HG03469 (cell line): ENCODE data around the gene PDE4D.
"Not testable (repeated sequence)": the region's sequence is repeated elsewhere in the genome, so short reads cannot be mapped to it uniquely, and the experiment has no call there.

Experiments used
- ATAC-seq: cut with Tn5 transposase; IDR thresholded peaks from one replicate; pipeline ENCODE4 v1.9.1; 2021; ENCODE audit warnings: mild to moderate bottlenecking, moderate library complexity, moderate number of reproducible peaks; ENCODE audit not compliant: unreplicated experiment

PDE4D gene

GRCh38 chr5:59449905-59450644, 443.5 kb downstream of the PDE4D start:
- no peak for ATAC-seq

DNA sequence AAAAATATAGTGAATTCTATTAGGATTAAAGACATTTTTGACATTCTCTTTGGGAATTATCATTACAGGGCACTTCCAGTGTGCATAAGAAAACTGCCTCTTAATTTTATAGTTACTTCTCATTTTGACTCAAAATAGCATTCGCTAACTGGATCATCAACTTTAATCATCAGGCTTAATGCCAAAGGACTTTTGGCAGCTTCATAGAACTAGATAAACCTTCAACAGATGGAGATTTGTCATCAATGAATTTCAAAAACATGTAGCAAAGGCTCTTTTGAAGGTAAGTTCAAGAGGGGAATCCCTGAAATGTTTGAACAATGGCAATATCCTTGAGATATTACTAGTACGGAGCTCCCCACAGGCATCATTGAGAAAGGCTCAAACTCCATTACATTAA, 447.2 kb downstream of the PDE4D start:
- no peak for ATAC-seq

GRCh38 chr5:59445741-59446140, 447.8 kb downstream of the PDE4D start:
- ATAC-seq, result no peak

- ATAC-seq, result no peak
Measured at GRCh38 chr5:59439303-59439702, 454.2 kb downstream of the PDE4D start.

DNA sequence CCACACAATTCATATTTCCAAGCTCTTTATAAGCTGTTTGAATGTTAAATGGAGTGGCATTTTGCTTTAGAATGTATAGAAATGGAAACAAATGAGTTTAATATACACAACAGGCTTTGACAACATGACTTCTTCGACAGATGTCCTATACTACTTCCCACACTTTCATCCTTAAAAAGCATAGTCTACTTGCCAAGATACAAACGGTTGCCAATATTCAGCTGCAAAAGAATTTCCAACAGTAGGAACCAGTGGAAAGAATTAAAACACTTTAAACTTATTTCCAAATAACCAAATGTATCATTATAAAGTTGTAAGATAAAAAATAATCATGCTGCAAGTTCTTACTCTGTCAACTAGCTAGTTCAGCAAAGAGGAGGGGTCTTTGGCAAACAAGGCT, 456.4 kb downstream of the PDE4D start:
- ATAC-seq, result no peak

DNA sequence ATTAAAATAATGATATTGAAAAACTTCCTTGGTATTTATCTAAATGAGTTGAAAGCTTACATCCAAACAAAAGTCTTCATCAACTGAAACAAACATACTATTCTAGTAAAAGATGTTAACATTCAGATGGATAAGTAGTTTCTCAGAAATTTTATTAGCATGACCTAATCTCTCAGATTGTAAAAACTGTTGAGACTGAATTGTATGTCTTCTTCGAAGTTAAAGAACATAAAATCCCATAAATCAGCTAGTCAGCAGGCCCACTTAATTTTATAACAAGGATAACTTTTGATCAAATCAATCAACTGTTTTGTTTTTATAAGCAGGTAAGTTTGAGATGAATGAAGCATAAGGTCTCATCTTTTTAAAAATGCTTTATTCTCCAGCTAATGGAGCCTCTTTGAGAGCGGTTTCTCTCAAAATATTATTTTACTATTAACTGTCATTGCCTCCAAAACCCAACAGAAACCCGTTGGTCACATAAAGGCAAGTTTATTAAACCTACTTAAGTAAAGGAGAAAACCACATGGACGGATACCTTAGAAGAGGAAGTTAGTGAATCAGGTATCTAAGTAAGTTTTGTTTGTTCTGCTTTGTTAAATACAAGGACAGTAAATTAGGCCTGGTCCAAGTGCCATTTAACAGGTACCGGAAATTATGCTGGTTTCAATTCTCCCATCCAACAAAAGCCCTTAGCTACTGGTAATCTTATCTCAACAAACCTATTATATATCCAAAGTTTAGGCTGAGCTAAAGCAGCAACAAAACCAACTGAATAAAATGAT, 457.0 kb downstream of the PDE4D start:
- ATAC-seq, result no peak

DNA sequence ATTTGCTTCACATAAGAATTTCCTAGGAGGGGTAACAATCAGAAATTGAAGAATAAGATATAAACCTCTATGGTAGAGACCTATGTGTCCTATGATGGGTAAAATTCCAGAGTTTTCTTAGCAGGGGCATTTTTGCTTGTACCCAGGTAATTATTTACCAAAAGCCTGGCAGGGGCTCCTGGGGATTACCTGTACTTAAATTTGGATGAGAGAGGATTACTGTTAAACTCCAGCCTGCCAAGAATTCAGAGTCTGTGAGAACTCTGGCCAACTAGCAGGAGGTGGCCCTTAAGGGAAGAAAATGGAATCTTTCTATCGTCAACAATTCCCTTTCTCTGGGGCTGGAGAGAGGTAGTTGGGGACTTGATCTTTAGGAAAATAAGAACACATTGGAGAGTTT, 460.4 kb downstream of the PDE4D start:
- ATAC-seq, result no peak

DNA sequence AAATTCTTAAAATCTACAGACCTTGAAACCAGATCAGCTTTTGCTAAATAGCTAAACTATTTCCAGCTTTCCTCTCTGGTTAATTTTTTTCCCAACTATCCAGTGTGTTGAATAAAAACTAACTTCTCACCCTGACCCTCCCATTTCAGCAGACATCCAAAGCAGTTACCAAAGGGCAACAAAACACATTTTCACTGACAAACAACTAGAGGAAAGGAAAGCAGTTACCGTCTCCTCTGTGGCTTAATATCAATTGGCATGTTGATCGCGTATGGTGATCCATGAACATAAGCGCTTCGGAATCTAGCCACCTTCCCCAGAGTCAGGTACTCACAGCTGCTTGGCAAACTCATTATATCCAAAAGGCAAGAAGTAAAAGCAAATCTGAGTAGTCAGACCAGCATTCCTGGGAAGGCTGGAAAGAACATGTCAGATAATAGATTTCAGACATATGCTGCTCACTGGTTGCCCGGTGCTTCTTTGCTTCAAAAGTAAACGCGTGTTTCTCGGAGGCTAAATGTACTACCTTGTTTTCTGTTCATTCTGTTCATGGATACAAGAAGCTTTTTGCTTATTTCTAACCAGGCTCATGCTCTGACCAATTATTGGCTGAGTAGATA, 463.4 kb downstream of the PDE4D start:
- no peak for ATAC-seq

DNA sequence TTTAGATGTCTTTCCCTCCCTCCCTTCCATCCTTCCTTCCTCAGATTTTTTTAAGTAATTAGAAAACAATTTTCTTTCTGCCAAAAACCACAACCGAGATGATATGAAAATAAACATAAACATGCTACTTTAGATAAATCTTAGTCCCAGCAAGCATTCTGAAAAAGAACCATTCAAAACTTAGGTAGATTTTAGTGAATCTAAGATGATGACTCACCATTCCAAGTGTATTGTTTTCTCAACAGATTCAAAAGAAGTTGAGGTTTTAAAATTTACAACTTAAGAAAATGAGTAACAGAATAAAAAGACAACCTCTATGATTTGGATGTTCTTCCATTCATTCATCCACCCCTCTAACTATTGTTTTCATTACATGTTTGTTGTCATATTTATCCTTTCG, 465.1 kb downstream of the PDE4D start:
- ATAC-seq, result no peak

DNA sequence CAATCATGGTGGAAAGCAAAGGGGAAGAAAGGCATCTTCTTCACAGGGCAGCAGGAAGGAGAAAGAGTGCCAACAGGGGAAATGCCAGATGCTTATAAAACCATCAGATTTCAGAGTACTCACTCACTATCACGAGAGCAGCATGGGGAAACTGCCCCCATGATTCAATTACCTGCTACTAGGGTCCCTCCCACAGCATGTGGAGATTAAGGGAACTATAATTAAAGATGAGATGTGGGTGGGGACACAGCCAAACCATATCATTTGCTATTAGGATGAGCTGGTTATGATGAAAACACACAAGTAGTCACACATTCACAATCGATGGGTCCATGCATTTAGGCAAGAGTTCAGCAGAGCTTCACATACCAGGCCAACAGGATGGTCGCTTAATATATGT, 469.0 kb downstream of the PDE4D start:
- no peak for ATAC-seq

GRCh38 chr5:59423021-59423420, 470.5 kb downstream of the PDE4D start:
- no peak for ATAC-seq

GRCh38 chr5:59421986-59422941, 471.3 kb downstream of the PDE4D start:
- no peak for ATAC-seq

DNA sequence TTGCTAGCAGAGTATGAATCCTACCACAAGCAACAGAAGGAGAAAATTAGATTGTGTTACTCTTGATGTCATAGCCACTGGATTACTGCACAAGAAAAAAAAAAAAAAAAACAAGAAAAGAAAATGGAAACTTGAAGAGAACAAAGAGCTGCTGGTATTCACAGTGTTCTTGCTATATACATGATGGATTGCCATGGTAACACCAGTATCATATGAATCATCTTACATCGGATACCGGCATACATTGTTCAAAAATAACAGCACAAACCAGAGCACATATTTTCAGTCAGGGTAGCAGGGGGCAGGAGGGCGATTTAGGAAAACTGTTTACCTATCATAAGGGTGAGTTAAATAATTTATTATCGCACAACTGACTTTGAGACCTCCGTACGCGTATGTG, 472.9 kb downstream of the PDE4D start:
- no peak for ATAC-seq

GRCh38 chr5:59418808-59419207, 474.7 kb downstream of the PDE4D start:
- no peak for ATAC-seq

DNA sequence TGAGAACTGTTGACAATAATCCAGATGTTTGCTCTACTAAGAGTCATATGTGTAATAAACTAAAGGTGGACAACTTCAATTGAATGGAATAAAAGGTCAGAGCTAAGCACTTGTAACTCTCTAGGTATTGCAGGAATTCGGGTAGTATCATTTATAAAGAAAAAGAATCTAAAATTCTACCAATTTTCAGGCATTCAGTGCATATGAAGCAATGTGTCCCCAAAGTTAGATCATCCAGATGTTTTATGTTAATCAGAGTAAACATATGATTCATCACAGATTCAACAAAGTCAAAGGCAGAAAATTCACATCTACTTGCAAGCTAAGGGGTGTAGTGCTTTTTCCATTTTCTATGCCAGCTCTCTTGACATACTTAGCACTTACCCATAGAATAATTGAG, 477.1 kb downstream of the PDE4D start:
- no peak for ATAC-seq

GRCh38 chr5:59416026-59416425, 477.5 kb downstream of the PDE4D start:
- ATAC-seq, result no peak

GRCh38 chr5:59412428-59412827, 481.1 kb downstream of the PDE4D start:
- no peak for ATAC-seq

GRCh38 chr5:59408997-59409396, 484.5 kb downstream of the PDE4D start:
- ATAC-seq, result not testable (repeated sequence)

GRCh38 chr5:59407967-59408366, 485.6 kb downstream of the PDE4D start:
- ATAC-seq, result no peak

GRCh38 chr5:59401637-59402036, 491.9 kb downstream of the PDE4D start:
- no peak for ATAC-seq

- ATAC-seq, result not testable (repeated sequence)
Measured at GRCh38 chr5:59394956-59395355, 498.6 kb downstream of the PDE4D start.
